K562 (cell line): Measurements from ENCODE around the gene SPAM1. TPM values are rescaled to one million over a fixed set of nuclear protein-coding genes. Genes with fewer than 3 reads are reported as not detected.

Experiments
- ARNT ChIP-seq, 2 experiments: fragments of 450-650 bp; IDR thresholded peaks; 2 replicates each; pipeline ENCODE4 v1.6.1; 2016; ENCODE audit warnings: mild to moderate bottlenecking in 1 of 2
- ATF6 ChIP-seq: sonication (generic); formaldehyde crosslinking; IDR thresholded peaks from 2 replicates; pipeline ENCODE4 v1.4.0; 2020; ENCODE audit warnings: mild to moderate bottlenecking, missing genetic modification reagents
- E2F5 ChIP-seq: sonication (generic); formaldehyde crosslinking; IDR thresholded peaks from 2 replicates; pipeline ENCODE4 v1.8.0; 2022; ENCODE audit warnings: mild to moderate bottlenecking, missing genetic modification reagents
- KLF16 ChIP-seq: IDR thresholded peaks from 2 replicates; pipeline ENCODE4 v1.6.1; 2016; ENCODE audit warnings: antibody characterized with exemption
- LARP7 ChIP-seq: fragments of 450-650 bp; IDR thresholded peaks from 2 replicates; pipeline ENCODE4 v1.6.1; 2016
- MAZ ChIP-seq, 2 experiments: fragments of 450-650 bp in 1 of 2; sonication (generic) in 1 of 2; formaldehyde crosslinking; IDR thresholded peaks in 1 of 2; conservative IDR thresholded peaks in 1 of 2; 2 replicates each; pipeline versions ENCODE4 v1.4.0 to v1.5.0; 2020; ENCODE audit warnings: mild to moderate bottlenecking in 1 of 2, missing genetic modification reagents in 1 of 2
- NFIX ChIP-seq: fragments of 250-450 bp; sonication (Bioruptor Pico); IDR thresholded peaks from 2 replicates; pipeline ENCODE4 v1.4.0; 2020; ENCODE audit warnings: low read depth, mild to moderate bottlenecking, moderate library complexity
- ZNF133 ChIP-seq: fragments of 250-450 bp; sonication (Bioruptor Pico); IDR thresholded peaks from 2 replicates; pipeline ENCODE4 v1.4.0; 2020; ENCODE audit warnings: mild to moderate bottlenecking
- polyA plus RNA-seq, 8 experiments: library from polyadenylated mRNA; depleted of rRNA in 4 of 8; stranded (reverse) in 5 of 8; unstranded in 3 of 8; fragments of >200 nt; fragmentation: Nextera tagmentation in 2 of 8; fragmentation: Illumina TruSeq in 1 of 8; extraction: Ambion mirVana in 2 of 8; extraction: Trizol in 1 of 8; gene quantifications; 2 replicates each; pipeline versions ENCODE4 v1.2.1 to v1.2.3, GENCODE V29; 2011 to 2014; ENCODE audit warnings: inconsistent platforms in 1 of 8, missing spikeins in 1 of 8
- total RNA-seq, 7 experiments: library from RNA; depleted of rRNA in 6 of 7; stranded (reverse); fragments of >200 nt in 6 of 7; fragmentation: Illumina TruSeq in 2 of 7; extraction: Trizol in 2 of 7; gene quantifications; 2 replicates each; pipeline versions ENCODE4 v1.2.1 to v1.2.3, GENCODE V29; 2011 to 2021; ENCODE audit warnings: low replicate concordance in 1 of 7
- TF ChIP-seq, protein P1 (sequence below), 2 experiments: fragments of 450-650 bp; formaldehyde crosslinking in 1 of 2; IDR thresholded peaks; 2 replicates each; pipeline versions ENCODE4 v1.4.0 to v1.6.1; 2014 to 2020; ENCODE audit warnings: mild to moderate bottlenecking in 2 of 2, borderline replicate concordance in 1 of 2, low read depth in 1 of 2
- TF ChIP-seq, protein P2 (sequence below): fragments of 250-450 bp; sonication (Bioruptor Pico); IDR thresholded peaks from 2 replicates; pipeline ENCODE4 v1.4.0; 2020

SPAM1 gene
- total and polyA plus RNA-seq, 9 of the 15 experiments (the other 6 are each of a cell fraction or from before 2014, with no cell fraction given): not detected

- TF ChIP-seq, protein P1, sequence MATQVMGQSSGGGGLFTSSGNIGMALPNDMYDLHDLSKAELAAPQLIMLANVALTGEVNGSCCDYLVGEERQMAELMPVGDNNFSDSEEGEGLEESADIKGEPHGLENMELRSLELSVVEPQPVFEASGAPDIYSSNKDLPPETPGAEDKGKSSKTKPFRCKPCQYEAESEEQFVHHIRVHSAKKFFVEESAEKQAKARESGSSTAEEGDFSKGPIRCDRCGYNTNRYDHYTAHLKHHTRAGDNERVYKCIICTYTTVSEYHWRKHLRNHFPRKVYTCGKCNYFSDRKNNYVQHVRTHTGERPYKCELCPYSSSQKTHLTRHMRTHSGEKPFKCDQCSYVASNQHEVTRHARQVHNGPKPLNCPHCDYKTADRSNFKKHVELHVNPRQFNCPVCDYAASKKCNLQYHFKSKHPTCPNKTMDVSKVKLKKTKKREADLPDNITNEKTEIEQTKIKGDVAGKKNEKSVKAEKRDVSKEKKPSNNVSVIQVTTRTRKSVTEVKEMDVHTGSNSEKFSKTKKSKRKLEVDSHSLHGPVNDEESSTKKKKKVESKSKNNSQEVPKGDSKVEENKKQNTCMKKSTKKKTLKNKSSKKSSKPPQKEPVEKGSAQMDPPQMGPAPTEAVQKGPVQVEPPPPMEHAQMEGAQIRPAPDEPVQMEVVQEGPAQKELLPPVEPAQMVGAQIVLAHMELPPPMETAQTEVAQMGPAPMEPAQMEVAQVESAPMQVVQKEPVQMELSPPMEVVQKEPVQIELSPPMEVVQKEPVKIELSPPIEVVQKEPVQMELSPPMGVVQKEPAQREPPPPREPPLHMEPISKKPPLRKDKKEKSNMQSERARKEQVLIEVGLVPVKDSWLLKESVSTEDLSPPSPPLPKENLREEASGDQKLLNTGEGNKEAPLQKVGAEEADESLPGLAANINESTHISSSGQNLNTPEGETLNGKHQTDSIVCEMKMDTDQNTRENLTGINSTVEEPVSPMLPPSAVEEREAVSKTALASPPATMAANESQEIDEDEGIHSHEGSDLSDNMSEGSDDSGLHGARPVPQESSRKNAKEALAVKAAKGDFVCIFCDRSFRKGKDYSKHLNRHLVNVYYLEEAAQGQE (IDR thresholded peaks at IDR 0.05; ENCODE audit: borderline replicate concordance): no peak
- TF ChIP-seq, protein P1 (CRISPR knock-in tag; IDR thresholded peaks at IDR 0.05; ENCODE audit: low read depth): peak; percentile 89
- TF ChIP-seq ZNF133 (CRISPR knock-in tag) (peak; percentile 66; the same call in 1 of the 2 replicates), E2F5 (no peak), LARP7 (no peak), KLF16 (no peak), ATF6 (CRISPR knock-in tag) (no peak), MAZ (CRISPR knock-in tag; conservative IDR thresholded peaks at IDR 0.05 in 1 of 2, IDR thresholded peaks at IDR 0.05 in 1 of 2) (peak in 1 of 2 experiments; percentile 91; a peak in 2 of 4 replicates), ARNT (IDR thresholded peaks at IDR 0.05) (no peak), NFIX (CRISPR knock-in tag) (peak; percentile 61)
- TF ChIP-seq, protein P2, sequence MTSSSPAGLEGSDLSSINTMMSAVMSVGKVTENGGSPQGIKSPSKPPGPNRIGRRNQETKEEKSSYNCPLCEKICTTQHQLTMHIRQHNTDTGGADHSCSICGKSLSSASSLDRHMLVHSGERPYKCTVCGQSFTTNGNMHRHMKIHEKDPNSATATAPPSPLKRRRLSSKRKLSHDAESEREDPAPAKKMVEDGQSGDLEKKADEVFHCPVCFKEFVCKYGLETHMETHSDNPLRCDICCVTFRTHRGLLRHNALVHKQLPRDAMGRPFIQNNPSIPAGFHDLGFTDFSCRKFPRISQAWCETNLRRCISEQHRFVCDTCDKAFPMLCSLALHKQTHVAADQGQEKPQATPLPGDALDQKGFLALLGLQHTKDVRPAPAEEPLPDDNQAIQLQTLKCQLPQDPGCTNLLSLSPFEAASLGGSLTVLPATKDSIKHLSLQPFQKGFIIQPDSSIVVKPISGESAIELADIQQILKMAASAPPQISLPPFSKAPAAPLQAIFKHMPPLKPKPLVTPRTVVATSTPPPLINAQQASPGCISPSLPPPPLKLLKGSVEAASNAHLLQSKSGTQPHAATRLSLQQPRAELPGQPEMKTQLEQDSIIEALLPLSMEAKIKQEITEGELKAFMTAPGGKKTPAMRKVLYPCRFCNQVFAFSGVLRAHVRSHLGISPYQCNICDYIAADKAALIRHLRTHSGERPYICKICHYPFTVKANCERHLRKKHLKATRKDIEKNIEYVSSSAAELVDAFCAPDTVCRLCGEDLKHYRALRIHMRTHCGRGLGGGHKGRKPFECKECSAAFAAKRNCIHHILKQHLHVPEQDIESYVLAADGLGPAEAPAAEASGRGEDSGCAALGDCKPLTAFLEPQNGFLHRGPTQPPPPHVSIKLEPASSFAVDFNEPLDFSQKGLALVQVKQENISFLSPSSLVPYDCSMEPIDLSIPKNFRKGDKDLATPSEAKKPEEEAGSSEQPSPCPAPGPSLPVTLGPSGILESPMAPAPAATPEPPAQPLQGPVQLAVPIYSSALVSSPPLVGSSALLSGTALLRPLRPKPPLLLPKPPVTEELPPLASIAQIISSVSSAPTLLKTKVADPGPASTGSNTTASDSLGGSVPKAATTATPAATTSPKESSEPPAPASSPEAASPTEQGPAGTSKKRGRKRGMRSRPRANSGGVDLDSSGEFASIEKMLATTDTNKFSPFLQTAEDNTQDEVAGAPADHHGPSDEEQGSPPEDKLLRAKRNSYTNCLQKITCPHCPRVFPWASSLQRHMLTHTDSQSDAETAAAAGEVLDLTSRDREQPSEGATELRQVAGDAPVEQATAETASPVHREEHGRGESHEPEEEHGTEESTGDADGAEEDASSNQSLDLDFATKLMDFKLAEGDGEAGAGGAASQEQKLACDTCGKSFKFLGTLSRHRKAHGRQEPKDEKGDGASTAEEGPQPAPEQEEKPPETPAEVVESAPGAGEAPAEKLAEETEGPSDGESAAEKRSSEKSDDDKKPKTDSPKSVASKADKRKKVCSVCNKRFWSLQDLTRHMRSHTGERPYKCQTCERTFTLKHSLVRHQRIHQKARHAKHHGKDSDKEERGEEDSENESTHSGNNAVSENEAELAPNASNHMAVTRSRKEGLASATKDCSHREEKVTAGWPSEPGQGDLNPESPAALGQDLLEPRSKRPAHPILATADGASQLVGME (CRISPR knock-in tag): peak; percentile 100
Measured at GRCh38 chr7:123992913-123993518, 68.0 kb downstream of the SPAM1 start (continued).
